H1 (cell line): Measurements from ENCODE around the gene HELZ2. TPM values are rescaled to one million over a fixed set of nuclear protein-coding genes. Genes with fewer than 3 reads are reported as not detected.

ENCODE experiments used
- HDAC2 ChIP-seq, 2 experiments: fragments of 300-600 bp in 1 of 2; sonication (generic) in 1 of 2; IDR thresholded peaks; 2 replicates each; pipeline ENCODE4 v1.6.1; 2011 to 2012; ENCODE audit warnings: low read depth in 2 of 2, low read length in 2 of 2, mild to moderate bottlenecking in 2 of 2, moderate library complexity in 2 of 2, borderline replicate concordance in 1 of 2, inconsistent platforms in 1 of 2
- polyA plus RNA-seq, 7 experiments: library from polyadenylated mRNA; depleted of rRNA in 3 of 7; stranded (reverse) in 5 of 7; unstranded in 2 of 7; fragments of >200 nt in 5 of 7; fragments of 200-250 nt in 2 of 7; gene quantifications; 1 replicate in 5 of 7; 2 replicates in 1 of 7; 4 replicates in 1 of 7; pipeline versions ENCODE4 v1.2.1 to v1.2.3, GENCODE V29; 2011 to 2013; ENCODE audit warnings: missing spikeins in 2 of 7, mixed read lengths in 2 of 7
- total RNA-seq: library from RNA; stranded (reverse); fragmentation: NEBNext Ultra II Directional; extraction: Animal tissue kit (Norgen Biotek cat#: 25700); gene quantifications from 2 replicates; pipeline ENCODE4 v1.2.1, GENCODE V29; 2021

Gene HELZ2
- total and polyA plus RNA-seq, 2 of the 8 experiments (the other 6 are each of a cell fraction or from before 2014, with no cell fraction given), result 7.9 to 17.5 TPM

GRCh38 chr20:63544958-63545516 is 29.0 kb downstream of the HELZ2 start (continued):
- TF ChIP-seq HDAC2 (IDR thresholded peaks at IDR 0.05; ENCODE audit: borderline replicate concordance in 1 of 2, low read depth in 2 of 2, low read length in 2 of 2), result no peak
